AG08395 (cell line): ENCODE results near the gene IFITM2.

Experiments used
- DNase-seq: peaks from one replicate; pipeline ENCODE4 v3.0.0; 2012; ENCODE audit warnings: mixed read lengths, low spot score

The IFITM2 gene

DNA sequence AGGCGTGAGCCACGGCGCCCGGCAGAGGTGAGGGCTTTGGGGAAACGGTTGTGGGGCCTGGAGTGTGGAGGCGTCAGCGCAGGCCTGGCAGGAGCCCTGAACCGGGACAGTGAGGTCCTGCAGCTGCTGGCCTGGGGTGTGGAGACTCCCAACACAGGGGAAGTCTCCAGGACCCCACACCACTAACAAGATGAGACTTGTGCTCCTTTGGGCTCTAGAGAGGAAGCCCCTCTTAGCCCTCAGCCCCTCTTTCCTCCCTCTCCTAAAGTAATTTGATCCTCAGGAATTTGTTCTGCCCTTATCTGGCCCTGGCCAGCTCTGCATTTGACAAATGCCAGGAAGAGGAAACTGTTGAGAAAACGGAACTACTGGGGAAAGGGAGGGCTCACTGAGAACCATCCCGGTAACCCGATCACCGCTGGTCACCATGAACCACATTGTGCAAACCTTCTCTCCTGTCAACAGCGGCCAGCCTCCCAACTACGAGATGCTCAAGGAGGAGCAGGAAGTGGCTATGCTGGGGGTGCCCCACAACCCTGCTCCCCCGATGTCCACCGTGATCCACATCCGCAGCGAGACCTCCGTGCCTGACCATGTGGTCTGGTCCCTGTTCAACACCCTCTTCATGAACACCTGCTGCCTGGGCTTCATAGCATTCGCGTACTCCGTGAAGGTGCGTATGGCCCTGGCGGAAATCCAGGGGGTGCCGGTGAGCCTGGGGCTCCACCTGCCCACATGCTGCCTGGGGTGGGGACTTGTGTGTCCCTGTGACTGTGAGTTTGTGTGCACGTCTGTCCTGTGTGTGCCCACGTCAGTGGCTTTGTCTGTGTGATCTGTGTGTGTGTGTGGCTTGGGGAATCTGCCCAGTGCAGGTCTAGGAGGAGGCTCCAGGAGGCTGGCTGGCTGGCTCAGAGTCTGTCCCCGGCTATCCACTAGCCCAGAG is at the start of gene IFITM2:
Gene IFITM2 (plus strand): TSS at position 51 of the 943 bp plus-strand sequence. CDS start 377 bp downstream, at position 428.
- DNase-seq, result peak; percentile 68

- no peak for DNase-seq
These were observed 48.2 kb upstream of the IFITM2 start for GRCh38 chr11:259413-259812.

DNA sequence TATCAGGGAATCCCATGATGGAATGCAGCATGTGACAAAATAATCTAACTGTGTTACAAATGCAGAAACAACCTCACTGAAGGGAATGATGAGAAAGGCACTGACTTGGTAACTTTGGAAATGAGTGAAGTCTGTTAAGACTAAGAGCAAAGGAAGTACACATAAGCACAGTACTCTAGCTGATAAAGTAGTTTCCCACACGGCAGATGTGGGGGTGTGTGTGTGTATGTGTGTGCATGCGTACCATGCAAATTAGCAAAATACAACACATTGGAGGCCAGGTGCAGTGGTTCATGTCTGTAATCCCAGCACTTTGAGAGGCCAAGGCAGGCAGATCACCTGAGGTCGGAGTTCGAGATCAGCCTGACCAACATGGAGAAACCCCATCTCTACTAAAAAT is 46.0 kb upstream of the IFITM2 start:
- DNase-seq, result no peak

- no peak for DNase-seq
These were observed 40.8 kb upstream of the IFITM2 start for GRCh38 chr11:266676-267439.

- DNase-seq, result peak; percentile 32
These were observed 40.1 kb upstream of the IFITM2 start for GRCh38 chr11:267491-267994.

DNA sequence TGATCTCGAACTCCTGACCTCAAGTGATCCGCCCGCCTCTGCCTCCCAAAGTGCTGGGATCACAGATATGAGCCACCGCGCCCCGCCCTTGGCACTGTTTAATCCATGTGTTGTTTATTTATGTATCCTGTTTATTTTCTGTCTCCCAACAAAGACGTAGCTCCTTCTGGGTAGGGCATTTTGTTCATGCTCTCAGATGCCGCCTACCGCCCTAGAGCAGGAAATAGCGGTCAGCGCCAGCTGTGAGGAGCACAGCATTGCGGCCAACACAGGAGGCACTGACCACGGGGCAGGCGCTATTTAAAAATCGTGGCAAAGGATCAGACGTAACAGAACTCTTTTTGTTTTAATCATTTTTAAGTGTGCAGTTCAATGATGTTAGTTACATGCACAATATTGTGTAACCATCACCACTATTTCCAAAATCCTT is 38.9 kb upstream of the IFITM2 start:
- peak; percentile 70 for DNase-seq

- no peak for DNase-seq
These were observed 38.3 kb upstream of the IFITM2 start for GRCh38 chr11:269146-269890.

GRCh38 chr11:270451-271318 is 36.9 kb upstream of the IFITM2 start:
- no peak for DNase-seq

GRCh38 chr11:271319-271715 is 36.3 kb upstream of the IFITM2 start:
- no peak for DNase-seq

DNA sequence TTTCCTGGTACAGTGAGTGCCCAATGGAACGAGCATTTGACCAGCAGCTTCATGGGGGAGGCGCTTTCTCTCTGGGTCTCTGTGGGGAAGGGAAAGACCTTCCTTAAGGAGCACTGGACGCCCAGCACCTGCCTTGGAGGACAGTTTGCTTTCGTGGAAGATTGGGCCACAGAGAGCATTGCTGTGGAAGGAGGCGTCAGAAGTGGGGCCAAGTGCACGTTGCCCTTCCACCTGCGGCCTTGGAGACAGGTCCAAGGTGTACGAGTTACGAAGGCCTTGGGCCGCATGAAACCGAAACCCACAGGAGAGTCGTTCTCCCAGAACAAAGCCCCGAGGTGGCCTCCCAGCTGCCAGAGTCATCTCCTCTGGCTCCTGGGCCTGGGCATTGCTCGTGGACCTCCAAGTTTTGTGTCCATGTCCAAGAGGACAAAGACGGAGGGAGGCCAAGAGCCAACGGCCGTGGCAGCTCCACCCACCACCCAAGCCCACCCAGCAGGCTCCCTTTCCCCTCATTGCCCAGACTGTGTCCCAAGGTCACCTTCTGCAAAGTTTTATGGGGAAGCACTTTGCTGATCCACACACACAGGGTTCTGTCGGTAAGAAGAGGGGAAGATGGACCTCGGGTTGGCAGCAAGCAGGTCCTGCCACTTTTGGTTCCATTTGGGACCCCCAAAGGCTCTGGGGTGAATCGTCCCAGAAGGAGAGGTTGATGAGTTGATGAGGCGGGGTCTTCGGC is 35.3 kb upstream of the IFITM2 start:
- DNase-seq, result no peak

DNA sequence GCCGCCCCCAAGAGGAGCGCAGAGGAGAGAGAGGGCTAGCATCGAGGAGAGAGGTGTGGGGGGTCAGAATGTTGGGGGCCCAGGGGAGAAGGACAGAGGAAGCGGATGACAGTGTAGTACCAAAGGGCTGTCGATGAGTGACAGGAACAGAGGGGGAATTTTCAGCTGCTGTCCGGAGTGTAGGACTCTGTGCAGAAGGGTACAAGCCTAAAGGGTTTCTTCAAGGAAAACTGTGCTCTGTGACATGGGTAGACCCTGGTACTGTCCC is 34.8 kb upstream of the IFITM2 start:
- no peak for DNase-seq

GRCh38 chr11:276219-276618 is 31.4 kb upstream of the IFITM2 start:
- DNase-seq, result no peak

DNA sequence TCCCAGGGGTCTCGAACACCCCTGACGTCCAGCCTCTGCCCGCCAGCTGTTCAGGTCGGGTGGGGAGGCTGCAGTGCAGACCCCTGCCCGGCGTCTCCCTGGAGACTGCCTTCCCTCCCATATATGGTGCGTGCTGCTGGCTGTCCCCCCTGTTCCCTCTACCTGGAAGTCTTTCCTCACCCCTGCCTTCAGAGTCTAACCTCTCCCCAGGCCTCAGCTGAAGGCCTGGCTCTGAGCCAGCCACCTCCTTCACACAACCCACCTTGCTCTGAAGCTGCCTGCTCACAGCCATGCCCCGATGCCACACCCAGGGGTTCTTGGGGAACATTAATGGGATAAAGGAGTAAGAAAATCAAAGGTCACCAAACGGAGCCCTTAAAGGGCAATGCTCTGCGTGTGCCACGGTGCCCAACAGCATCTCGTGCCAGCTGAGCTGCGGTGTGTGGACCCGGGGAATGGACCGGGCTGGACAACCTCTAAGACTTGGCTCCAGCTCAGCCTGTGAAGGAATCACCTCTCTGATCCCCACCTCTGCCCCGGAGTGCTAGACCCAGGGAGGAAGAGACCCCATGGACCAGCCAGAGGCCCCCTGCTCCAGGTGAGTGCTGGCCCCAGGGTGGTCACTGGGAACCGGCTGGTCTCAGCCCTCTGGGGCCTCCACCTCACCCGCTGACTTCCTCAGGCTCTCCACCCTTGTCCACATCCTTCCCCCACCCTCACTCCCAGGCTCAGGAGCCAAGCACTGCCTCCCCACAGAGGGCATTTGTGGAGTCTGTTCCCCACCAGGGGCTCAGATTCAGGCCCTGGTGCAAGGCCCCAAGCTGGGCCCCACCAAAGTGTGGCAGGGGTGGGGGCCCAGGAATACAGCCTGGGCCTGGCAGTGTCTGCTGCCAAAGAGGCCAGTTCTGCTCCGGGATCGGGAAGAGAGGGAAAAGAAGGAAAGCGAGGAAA is 29.3 kb upstream of the IFITM2 start, which contains the start of gene NLRP6:
Gene NLRP6 (plus strand): TSS at position 407 of the 951 bp plus-strand sequence. CDS start 163 bp downstream, at position 570.
- no peak for DNase-seq

DNA sequence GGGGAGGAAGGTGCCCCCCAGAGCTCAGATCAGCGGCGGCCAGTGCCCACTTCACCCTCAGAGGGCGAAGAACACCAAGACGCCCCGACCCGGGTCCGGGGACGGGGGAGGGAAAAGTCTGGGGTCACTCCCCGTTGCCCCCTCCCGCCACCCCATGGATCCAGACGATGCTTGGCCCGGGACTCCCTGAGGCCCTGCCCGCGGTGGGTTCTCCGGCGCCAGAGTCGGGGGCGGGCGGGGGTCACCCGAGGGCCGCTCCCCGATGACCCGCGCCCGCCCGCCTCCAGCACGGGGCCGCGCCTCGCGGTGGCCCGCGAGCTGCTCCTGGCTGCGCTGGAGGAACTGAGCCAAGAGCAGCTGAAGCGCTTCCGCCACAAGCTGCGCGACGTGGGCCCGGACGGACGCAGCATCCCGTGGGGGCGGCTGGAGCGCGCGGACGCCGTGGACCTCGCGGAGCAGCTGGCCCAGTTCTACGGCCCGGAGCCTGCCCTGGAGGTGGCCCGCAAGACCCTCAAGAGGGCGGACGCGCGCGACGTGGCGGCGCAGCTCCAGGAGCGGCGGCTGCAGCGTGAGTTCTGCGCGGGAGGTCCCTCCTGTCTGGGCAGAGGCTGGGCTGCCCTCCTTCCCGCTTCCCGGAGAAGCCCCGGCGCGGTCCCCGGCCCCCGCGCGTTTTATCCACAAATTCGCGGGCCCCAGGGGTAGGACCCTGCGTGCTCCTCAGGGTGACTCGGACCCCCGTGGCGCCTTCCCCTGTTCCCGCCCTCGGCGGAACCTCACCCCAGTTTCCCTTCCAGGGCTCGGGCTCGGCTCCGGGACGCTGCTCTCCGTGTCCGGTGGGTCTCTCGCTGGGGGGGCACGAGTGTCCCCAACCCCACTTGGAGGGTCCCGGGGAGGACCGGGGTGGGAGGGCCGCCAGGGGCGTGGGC is 28.3 kb upstream of the IFITM2 start:
- DNase-seq, result no peak

GRCh38 chr11:279966-280705 is 27.5 kb upstream of the IFITM2 start:
- peak; percentile 54 for DNase-seq

DNA sequence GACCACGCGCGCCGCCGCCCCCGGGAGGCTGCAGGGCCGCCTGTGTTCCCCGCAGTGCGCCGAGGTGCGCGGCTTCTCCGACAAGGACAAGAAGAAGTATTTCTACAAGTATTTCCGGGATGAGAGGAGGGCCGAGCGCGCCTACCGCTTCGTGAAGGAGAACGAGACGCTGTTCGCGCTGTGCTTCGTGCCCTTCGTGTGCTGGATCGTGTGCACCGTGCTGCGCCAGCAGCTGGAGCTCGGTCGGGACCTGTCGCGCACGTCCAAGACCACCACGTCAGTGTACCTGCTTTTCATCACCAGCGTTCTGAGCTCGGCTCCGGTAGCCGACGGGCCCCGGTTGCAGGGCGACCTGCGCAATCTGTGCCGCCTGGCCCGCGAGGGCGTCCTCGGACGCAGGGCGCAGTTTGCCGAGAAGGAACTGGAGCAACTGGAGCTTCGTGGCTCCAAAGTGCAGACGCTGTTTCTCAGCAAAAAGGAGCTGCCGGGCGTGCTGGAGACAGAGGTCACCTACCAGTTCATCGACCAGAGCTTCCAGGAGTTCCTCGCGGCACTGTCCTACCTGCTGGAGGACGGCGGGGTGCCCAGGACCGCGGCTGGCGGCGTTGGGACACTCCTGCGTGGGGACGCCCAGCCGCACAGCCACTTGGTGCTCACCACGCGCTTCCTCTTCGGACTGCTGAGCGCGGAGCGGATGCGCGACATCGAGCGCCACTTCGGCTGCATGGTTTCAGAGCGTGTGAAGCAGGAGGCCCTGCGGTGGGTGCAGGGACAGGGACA is 26.7 kb upstream of the IFITM2 start:
- DNase-seq, result no peak
